ENCODE results near the gene INPP5A.

DNA sequence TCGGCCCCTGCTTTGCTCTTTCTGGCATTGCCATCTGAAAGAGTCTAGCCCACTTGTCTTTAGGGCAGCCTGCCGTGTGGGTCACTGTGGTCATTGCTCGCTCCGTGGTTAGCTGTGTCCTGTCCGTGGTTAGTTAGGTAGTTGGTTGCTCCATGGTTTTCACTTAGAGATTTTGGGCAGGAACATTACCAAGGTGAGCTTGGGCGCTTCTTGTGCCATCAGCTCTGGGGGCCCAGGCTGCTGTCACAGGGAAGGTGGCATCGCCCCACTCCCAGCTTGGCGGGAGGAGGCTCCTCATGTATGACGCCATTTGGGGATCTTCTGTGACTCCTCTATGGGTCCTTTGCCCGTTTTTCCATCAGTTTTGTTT is 53.1 kb downstream of the INPP5A start:
- TF ChIP-seq POLR2A (IDR thresholded peaks at IDR 0.05): no peak
- TF ChIP-seq, protein P1, sequence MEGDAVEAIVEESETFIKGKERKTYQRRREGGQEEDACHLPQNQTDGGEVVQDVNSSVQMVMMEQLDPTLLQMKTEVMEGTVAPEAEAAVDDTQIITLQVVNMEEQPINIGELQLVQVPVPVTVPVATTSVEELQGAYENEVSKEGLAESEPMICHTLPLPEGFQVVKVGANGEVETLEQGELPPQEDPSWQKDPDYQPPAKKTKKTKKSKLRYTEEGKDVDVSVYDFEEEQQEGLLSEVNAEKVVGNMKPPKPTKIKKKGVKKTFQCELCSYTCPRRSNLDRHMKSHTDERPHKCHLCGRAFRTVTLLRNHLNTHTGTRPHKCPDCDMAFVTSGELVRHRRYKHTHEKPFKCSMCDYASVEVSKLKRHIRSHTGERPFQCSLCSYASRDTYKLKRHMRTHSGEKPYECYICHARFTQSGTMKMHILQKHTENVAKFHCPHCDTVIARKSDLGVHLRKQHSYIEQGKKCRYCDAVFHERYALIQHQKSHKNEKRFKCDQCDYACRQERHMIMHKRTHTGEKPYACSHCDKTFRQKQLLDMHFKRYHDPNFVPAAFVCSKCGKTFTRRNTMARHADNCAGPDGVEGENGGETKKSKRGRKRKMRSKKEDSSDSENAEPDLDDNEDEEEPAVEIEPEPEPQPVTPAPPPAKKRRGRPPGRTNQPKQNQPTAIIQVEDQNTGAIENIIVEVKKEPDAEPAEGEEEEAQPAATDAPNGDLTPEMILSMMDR (IDR thresholded peaks at IDR 0.05): no peak

Measured in lower leg skin (tissue), 3 donors.